Dedifferentiated amniotic fluid mesenchymal stem cell (primary cell): ENCODE data around the gene PLEKHG3.
A peak's percentile ranks its signal among the peaks of the same experiment; 100 is the strongest.

ENCODE experiments used
- DNase-seq: peaks from one replicate; pipeline ENCODE4 v3.0.0-alpha.2; 2016; ENCODE audit errors: extremely low spot score

The PLEKHG3 gene

GRCh38 chr14:64764641-64765520, 60.7 kb downstream of the PLEKHG3 start:
- DNase-seq = peak; percentile 57

DNA sequence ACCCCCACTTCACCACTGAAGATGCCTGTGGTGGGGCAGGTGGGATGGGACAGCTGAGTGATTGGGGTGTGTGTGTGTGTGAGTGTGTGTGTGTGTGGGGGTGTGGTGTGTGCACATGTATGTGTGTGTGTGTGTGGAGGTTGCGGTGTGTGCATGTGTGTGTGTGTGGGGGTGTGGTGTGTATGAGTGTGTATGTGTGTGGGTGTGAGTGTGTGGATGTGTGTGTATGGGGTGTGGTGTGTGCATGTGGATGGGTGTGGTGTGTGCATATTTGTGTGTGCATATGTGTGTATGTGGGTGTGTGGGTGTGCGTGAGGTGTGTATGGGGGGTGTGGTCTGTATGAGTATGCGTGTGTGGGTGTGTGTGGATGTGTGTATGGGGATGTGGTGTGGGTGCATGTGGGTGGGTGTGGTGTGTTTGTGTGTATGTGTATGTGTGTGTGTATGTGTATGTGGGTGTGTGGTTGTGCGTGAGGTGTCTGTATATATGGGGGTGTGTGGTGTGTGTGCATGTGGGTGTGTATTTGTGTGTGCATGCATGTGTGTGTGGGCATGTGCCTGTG, 61.6 kb downstream of the PLEKHG3 start:
- DNase-seq = no peak

DNA sequence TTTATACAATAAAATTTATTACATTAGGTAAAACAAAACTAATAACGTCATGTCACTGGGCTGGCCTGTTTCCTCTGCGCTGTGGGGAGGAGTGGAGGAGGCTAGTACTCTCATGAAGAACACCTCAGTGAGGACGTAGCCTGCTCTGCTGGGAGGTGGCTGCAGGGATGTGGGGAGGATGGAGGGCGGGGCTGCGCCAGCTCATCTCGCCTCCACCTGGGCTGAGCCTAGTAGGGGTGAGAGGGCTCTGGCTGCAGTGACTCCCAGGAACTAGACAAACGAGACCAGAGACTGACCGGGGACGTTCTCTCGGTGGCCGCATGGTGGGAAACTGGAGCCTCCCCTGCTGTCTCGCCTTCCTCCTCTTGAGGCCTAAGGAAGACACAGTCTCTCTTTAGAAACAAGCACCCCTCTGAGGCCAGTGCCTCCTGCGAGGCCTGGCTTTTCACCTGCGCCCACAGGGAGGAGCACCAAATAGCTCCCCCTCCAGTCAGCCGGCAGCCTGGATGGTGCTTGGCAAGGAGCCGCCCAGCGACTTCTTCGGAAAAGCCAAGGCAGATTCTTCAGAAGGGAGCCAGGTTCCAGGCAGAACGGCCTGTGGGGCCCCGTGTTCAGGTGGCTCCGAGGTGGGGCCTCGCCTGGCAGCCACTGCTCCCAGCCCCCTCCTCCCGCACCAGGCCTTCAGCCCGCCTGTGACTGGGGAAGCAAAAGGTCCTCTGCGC, 62.4 kb downstream of the PLEKHG3 start:
- no peak for DNase-seq

GRCh38 chr14:64767215-64767964, 63.2 kb downstream of the PLEKHG3 start:
- DNase-seq = no peak

GRCh38 chr14:64768401-64769095, 64.3 kb downstream of the PLEKHG3 start:
- DNase-seq = no peak

DNA sequence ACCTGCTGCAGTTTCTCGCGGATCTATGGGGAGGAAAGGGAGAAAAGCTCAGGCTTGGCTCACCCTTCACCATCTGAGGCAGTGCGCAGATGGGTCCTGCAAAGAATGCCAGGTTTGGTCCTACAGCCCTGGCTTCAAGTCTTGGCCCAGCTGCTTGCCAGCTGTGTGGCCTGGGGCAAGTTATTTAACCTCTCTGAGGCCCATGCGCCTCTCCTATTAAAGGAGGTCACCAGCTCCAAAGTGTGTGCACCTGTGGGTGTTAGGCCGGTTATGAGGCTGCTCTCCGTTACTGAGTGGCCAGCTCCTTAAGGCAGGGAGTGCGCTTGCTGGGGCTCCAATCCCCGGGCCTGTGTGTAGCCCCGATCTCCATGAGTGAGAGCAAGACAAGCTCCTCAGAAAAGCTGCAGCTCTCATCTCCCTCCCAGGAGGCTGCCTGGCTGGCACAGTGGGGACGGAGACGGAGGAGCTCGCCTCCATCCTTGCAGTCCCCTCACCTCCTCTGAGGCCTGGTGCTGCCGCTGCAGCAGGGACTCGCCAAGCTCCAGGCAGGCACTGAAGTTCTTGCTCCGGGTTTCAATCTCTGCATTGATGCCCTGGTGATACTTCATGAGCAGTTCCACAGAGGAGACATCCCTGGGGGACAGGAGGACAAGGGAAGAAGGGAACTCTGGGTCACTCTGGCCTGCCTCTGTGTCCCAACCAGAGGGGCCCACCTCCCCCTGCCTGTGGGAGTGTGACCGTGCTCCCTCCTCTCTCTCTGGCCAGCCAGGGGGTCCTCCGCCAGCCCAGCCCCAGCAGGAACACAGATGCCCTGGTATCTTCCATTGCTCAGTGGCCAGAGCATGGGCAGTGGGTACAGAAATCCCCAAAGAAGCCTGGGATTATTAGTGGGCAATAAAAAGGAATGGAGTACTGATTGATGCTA, 65.1 kb downstream of the PLEKHG3 start:
- DNase-seq = no peak

GRCh38 chr14:64770751-64771150, 66.5 kb downstream of the PLEKHG3 start:
- no peak for DNase-seq

DNA sequence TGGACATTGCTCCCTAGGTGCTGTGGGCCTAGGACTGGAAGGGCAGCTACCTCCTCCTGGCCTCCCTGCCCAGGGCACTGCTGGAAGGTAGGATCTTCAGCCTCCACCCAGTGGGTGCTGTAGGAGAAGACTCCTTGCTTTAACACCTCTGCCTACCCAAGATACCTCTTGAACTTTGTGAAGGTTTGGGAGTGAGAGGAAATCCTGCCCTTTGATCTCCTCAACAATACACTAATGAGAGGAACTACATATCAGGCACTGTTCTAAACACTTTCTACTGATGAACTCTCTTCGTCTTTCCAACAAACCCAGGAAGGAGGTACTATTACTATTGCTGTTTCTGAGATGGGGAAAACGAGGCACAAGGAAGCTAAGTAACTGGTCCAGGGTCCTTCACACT, 66.9 kb downstream of the PLEKHG3 start:
- DNase-seq = no peak

DNA sequence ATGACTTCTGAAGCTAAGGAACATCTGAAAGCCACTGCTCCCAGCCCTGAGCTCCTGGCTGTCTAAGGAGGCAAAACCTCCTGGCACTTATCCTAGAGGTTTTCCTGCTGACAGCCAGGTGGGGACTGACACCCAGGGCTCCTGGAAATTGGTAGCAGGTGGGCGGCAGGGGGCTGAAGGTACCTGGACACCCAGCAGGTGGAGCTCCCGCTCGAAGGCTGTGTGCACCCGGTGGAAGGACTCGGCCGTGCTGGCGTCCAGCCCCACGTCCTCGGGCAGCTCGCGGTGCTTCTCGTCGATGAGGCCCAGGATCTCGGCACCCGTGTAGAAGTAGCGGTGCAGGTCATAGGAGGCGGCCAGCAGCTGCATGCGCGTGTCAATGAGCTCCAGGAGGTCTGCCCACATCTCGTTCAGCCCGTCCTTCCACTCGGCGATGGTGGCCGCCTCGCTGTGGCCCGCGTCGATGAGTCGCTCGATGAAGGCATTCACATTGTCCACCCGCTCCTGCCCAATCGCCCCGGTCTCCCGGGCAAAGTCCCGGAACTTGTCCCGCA, 68.2 kb downstream of the PLEKHG3 start:
- no peak for DNase-seq

DNA sequence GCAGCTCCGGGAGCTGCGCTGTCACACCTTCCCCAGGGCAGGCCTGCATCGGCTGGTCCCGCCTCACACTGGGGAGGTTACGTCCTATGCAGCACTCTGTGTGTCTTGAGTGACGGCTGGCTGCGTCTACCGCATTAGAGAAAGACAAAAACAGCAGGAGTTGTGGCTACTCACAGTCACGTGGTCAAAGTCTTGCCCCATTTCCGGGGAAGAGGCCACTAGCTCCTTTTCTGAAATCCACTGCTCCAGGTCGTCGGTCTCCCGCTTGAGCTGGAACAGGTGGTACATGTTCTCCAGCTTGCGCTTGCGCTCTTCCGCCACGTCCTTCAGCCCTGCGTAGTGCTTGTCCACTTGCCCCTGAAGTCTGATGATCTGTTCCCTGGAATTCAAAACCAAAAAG, 68.8 kb downstream of the PLEKHG3 start:
- no peak for DNase-seq

DNA sequence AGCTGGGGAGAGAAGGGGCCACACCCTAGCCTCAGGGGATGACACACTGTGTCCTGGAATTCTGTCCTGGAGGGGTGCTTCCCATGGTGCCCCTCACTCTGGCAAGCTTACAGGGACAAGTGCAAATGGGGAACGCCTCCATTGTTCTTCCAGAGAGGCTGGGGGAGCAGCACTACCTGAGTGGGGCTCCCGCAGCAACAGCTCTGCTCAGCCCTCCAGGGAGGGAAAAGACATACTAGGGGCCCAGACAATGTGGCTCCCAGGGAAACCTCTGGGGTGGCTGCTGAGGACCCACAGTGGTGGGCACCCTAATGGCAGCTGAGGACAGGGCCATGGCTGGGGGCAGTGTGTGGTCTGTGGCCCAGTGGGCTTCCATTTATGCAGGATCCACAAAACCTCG, 69.4 kb downstream of the PLEKHG3 start:
- DNase-seq = no peak

GRCh38 chr14:64774272-64774671, 70.0 kb downstream of the PLEKHG3 start:
- DNase-seq = no peak

DNA sequence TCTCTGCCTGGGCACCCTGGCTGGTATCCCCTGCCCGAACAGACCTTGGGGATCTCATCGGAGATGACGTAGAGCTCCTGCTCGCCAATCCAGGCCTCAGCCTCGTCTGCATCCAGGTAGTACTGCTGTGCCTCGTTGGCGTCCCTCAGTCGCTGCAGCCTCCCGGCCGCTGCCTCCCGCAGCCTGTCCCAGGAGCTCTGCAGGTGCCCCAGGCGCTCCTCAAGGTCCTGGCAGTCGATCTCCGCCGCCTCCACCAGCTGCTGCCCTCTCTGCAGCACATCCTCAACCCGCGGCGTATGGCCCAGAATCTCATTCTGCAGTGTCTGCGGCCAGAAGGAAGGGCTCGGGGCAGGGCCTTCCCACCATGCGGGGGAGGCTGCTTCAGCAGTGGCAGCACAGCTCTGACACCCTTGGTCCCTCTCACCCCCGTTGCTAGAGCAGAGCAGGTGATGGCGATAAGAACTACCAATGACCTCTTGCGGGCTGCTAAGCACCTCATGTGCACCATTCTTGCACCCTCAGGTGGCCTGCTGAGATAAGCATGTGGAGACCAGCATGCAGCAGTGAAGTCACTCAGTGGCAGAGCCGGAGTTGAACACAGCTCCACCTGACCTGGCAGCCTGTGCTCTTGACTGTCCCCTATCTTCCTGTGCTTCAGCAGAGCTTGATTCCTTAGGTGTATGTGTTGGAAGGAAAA, 71.0 kb downstream of the PLEKHG3 start:
- DNase-seq = no peak

GRCh38 chr14:64777461-64777860, 73.2 kb downstream of the PLEKHG3 start:
- DNase-seq = no peak

DNA sequence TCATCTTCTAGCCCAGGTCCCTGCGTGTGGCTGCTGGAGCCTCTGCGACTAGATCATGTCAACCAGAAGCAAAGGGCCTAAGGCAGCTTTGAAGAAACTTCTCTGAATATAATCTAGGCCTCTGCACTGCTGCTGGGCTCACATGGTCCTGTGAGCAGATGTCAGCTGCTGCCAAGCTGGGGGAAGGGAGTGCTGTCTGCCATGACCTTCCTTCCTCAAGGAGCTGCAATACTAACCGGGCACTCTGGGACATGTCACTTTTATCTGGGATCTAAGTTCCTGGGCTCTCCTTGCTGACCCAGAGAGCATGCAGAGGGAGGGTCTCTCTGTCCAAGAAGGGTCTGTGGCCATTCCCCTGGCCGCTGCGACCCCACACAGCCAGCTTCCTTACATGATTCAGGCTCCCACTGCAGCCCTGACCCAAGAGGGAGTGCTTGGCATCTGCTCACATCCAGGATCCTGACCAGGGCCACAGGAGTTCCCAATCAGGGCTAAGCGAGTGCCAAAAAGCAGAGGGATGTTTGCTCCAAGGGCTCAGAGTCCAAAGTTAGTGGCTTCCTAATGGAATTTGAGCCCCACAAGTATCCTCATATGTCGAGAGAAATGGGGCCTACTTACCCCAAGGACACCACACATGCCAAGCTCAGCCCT, 74.0 kb downstream of the PLEKHG3 start:
- no peak for DNase-seq

- no peak for DNase-seq
These were observed 75.2 kb downstream of the PLEKHG3 start for GRCh38 chr14:64779472-64779871.

DNA sequence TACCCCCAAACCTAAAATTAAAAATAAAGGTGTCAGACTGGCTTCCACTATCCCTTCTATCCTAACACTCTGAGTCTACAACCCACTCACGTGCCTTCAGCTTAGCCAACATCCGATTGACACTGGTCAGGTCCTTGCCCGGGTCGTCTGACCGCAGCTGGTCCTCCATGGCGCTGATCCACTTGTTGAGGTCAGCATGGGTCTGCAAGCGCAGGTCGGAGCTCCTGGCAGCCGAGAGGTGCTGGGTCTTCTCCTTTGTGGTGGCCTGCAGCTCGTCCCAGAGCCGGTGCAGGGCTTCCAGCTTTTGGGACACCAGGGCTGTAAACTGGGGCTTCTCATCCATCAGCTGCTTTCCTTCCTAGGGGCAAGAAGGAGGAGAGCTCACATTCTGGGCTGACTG, 78.0 kb downstream of the PLEKHG3 start:
- no peak for DNase-seq

DNA sequence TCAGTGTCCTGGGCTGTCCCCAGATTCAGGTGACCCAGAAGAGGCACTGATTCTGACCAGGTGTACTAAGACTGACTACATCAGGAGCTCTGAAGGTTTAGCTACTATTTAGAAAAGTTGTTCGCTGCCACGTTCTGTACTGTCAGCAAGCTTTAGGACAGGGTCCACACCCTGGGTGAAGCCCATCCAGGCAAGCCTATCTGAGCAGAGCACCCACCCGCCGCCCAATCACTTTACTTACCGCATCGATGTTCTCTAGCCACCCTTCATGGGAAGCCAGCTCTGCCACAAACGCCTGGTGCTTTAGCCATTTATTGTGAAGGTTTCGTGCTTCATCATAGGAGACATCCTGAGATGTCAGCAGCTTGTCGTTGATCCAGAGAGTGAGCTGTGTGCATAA, 79.8 kb downstream of the PLEKHG3 start:
- DNase-seq = no peak
